IPS-15b (cell line): ENCODE data around the gene PPAT.

Experiments used
- H3K27me3 ChIP-seq: one replicate; pipeline ENCODE4 v1.6.1; 2013; ENCODE audit warnings: low read length; ENCODE audit not compliant: control insufficient read depth, insufficient read depth
- H3K36me3 ChIP-seq: one replicate; pipeline ENCODE4 v1.6.1; 2013; ENCODE audit warnings: low read length; ENCODE audit not compliant: control insufficient read depth, insufficient read depth
- H3K4me1 ChIP-seq: one replicate; pipeline ENCODE4 v1.6.1; 2013; ENCODE audit warnings: mild to moderate bottlenecking, low read length; ENCODE audit not compliant: control insufficient read depth, insufficient read depth
- H3K4me3 ChIP-seq: one replicate; pipeline ENCODE4 v1.5.1; 2013; ENCODE audit warnings: low read depth, low read length
- H3K9ac ChIP-seq: one replicate; pipeline ENCODE4 v1.6.1; 2013; ENCODE audit warnings: low read depth, mild to moderate bottlenecking, low read length
- H3K9me3 ChIP-seq: one replicate; pipeline ENCODE4 v1.6.1; 2013; ENCODE audit warnings: mild to moderate bottlenecking, low read length; ENCODE audit not compliant: control insufficient read depth, insufficient read depth

PPAT gene

DNA sequence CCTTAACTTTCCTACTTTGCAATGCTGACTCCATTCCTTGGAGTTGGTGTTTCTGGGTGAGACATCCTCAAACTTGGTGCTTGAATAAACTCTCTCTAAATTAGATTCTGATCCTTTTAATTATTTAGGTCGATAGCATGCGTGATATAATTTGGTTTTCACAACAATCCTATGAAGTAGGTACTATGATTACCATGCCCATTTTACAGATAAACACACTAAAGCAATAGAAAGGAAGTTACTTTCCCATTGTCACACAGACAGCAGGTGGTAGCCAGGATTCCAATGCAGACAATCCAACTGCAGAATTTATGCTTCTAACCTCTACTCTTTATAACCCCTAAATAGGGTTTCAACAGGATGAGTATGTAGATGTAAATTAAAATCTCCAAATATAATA is 26.4 kb downstream of the PPAT start:
- Histone ChIP-seq H3K9ac (no peak overlapping the region), H3K4me3 (no peak overlapping the region), H3K27me3 (no peaks in the 10 kb centered on the region), H3K36me3 (peaks cover 10% of the 10 kb centered on the region), H3K9me3 (no peaks in the 10 kb centered on the region), H3K4me1 (peaks cover 18% of the 10 kb centered on the region)

GRCh38 chr4:56406151-56406550 is 29.3 kb downstream of the PPAT start:
- H3K9ac ChIP-seq = no peak overlapping the region
- H3K4me3 ChIP-seq = no peak overlapping the region
- no peaks in the 10 kb centered on the region for H3K27me3 ChIP-seq
- no peaks in the 10 kb centered on the region for H3K9me3 ChIP-seq
- H3K4me1 ChIP-seq = peaks cover 14% of the 10 kb centered on the region
- peaks cover 13% of the 10 kb centered on the region for H3K36me3 ChIP-seq

DNA sequence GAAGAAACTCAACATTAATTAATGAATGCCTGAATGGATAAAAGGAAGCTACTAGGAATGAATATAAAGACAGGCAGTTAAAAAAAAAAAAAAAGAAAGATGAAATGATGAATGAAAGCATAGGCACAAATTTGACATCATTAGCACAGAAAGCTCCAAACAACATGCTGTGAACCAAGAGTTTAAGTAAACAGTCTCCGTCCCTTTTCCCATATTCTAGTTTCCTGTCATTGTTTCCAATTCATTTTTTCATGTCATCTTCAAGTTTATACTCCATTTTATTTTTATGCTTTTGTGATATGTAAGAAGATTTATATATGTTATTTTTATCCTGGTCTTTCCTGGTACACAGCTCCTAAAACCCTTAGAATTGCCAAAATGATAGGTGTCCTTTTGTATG is 30.4 kb downstream of the PPAT start:
- Histone ChIP-seq H3K27me3 (no peaks in the 10 kb centered on the region), H3K4me1 (peaks cover 21% of the 10 kb centered on the region), H3K9me3 (no peaks in the 10 kb centered on the region), H3K9ac (no peak overlapping the region), H3K4me3 (no peak overlapping the region), H3K36me3 (peaks cover 13% of the 10 kb centered on the region)

DNA sequence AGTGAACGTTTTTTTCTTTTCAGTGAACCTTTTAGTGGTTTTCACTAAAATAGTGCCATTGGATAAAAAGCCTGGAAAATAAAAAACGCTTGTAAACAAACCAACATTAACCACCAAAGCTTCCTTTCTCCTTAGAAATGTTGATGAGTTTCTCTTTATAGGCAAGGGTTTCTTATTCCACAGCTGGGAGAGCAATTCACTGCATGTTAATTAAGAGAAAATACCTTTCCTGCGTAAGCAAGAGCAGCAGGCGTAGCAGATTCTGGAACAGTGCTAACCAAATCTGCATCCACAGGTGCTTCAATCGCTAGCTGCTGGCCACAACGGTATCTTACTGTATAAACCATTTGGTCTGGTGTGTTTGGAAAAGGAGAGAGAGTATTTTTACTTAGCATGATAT is 34.9 kb downstream of the PPAT start:
- Histone ChIP-seq H3K4me3 (no peak overlapping the region), H3K36me3 (peaks cover 3% of the 10 kb centered on the region), H3K27me3 (no peaks in the 10 kb centered on the region), H3K9ac (no peak overlapping the region), H3K9me3 (no peaks in the 10 kb centered on the region), H3K4me1 (peaks cover 10% of the 10 kb centered on the region)

GRCh38 chr4:56391270-56391669 is 44.1 kb downstream of the PPAT start:
- peaks cover 3% of the 10 kb centered on the region for H3K4me1 ChIP-seq
- H3K4me3 ChIP-seq = no peak overlapping the region
- no peaks in the 10 kb centered on the region for H3K9me3 ChIP-seq
- no peaks in the 10 kb centered on the region for H3K27me3 ChIP-seq
- no peaks in the 10 kb centered on the region for H3K36me3 ChIP-seq
- no peak overlapping the region for H3K9ac ChIP-seq

- no peak overlapping the region for H3K9ac ChIP-seq
- H3K27me3 ChIP-seq = no peaks in the 10 kb centered on the region
- H3K36me3 ChIP-seq = no peaks in the 10 kb centered on the region
- H3K9me3 ChIP-seq = no peaks in the 10 kb centered on the region
- peaks cover 3% of the 10 kb centered on the region for H3K4me1 ChIP-seq
- no peak overlapping the region for H3K4me3 ChIP-seq
Observed at GRCh38 chr4:56389558-56389957, 45.9 kb downstream of the PPAT start.

DNA sequence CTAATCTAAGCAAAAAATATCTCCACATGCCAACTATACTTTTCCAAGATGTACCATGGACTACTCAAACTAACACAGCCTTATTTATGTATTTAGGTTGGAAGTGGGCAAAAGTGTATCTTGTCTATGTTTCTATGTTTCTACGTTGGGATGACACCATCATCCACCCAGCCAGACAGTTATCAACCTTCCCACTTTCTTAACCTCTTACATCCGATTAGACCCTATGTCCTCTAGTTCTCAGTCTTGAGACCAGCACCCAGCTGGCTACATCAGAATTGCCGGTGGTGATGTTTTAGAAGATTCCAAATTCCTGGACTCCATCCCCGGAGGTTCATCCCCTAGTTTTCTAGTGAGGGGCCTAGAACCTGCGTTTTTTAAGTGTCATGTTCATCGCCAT is 47.1 kb downstream of the PPAT start:
- Histone ChIP-seq H3K9ac (peak overlapping the region; percentile 94), H3K4me1 (peaks cover 3% of the 10 kb centered on the region), H3K36me3 (no peaks in the 10 kb centered on the region), H3K4me3 (peak overlapping the region; percentile 94), H3K9me3 (no peaks in the 10 kb centered on the region), H3K27me3 (no peaks in the 10 kb centered on the region)

DNA sequence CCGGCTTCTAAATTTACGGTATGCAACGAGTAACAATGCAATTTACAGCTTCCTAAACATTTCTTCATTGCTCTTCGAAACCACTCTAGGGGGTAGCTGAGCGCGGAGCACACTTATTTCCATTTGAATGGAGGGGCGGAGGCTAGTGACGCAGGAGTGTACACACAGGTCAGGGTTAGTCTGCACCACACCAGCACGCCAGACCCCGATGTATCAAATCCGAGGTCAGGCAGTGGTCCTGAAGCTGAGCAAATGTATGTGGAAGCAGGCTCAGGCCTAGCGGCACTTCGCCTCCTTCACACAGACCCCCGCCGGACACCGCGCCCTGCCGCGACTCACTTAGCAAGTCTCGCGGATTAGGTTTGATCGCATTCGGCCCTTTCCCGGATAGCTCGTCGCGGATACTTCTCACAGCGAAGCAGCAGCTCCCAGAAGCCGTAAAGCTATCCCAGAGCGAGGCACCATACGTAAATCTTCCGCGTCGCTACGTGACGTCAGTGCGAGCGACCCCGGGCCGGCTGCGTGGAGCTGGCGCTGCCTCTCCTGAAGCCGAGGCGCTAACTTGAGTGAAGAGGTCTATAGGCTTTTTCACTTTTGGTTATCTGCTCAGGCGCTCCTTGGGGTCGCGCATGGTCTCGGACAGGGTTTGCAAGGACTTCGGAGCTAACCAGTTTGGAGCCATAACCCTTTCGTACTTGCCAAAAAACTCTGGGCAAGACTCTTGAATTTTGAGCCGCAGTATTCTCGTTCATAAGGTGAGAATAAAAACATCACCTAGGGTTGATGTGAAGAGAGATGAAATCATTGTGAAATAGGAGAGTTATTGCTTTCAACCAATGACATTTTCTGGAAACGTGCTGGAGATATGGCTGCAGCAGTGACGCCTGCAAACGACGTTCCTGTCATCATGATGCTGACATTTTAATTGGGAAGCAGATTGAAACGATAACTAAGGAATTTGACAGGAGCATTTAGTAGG is 48.1 kb downstream of the PPAT start, which contains the start of gene AASDH:
Gene AASDH (minus strand): TSS at position 469 of the 979 bp plus-strand sequence. CDS start 3,192 bp downstream, outside the sequence.
- Histone ChIP-seq H3K4me1 (peaks cover 3% of the 10 kb centered on the region), H3K36me3 (no peaks in the 10 kb centered on the region), H3K9ac (peak within 1 kb of the TSS; percentile 94)

DNA sequence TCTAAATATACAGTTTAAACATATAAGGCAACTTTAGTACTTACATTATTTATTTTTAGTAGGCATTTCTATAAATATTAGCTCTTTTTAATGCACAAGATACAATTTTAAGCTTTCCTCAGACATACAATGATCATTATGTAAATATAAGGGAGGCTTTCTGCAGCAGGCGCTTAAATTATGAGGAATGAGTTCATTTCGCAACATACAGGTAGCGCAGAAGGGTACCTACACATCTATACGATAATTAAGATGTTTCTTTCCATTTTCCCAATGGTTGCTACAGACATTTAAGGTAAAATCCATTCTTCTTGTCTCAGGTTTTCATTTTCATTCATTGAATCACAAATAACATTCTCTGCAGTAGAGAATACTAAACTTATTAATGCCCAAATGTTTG is 49.3 kb downstream of the PPAT start:
- Histone ChIP-seq H3K4me1 (peaks cover 3% of the 10 kb centered on the region), H3K27me3 (no peaks in the 10 kb centered on the region), H3K9ac (no peak overlapping the region), H3K9me3 (no peaks in the 10 kb centered on the region), H3K36me3 (no peaks in the 10 kb centered on the region), H3K4me3 (peak overlapping the region; percentile 20)

More for the DNA sequence above, 48.1 kb downstream of the PPAT start, which contains the start of gene AASDH:
- Histone ChIP-seq H3K9me3 (no peaks in the 10 kb centered on the region), H3K4me3 (peak within 1 kb of the TSS; percentile 94), H3K27me3 (no peaks in the 10 kb centered on the region)

DNA sequence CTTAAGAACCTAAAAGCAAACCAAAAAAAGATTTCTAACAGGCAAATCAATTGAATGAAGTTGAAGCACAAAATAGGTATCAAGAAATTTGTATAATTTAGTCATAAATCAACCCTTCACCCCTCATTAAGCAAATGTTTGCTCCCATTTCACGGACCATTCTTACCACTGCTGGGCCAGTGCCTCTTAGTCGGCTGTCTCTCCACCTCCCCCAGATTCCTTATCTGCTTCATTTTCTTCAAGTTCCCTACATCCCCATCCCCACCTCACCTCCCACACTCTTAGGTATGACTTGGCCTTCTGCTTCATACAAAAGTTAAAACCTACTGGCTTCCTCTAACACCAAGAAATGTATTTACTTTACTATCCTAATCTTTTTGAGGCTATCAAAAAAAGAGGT is 60.0 kb downstream of the PPAT start:
- no peak overlapping the region for H3K4me3 ChIP-seq
- H3K27me3 ChIP-seq = no peaks in the 10 kb centered on the region
- no peak overlapping the region for H3K9ac ChIP-seq
- H3K36me3 ChIP-seq = no peaks in the 10 kb centered on the region
- H3K9me3 ChIP-seq = no peaks in the 10 kb centered on the region
- no peaks in the 10 kb centered on the region for H3K4me1 ChIP-seq

- H3K27me3 ChIP-seq = no peaks in the 10 kb centered on the region
- no peak overlapping the region for H3K9ac ChIP-seq
- H3K36me3 ChIP-seq = no peaks in the 10 kb centered on the region
- no peaks in the 10 kb centered on the region for H3K9me3 ChIP-seq
- no peak overlapping the region for H3K4me3 ChIP-seq
- H3K4me1 ChIP-seq = no peaks in the 10 kb centered on the region
Observed at GRCh38 chr4:56374956-56375355, 60.5 kb downstream of the PPAT start.

- Histone ChIP-seq H3K9me3 (no peaks in the 10 kb centered on the region), H3K4me1 (no peaks in the 10 kb centered on the region), H3K9ac (no peak overlapping the region), H3K4me3 (no peak overlapping the region), H3K36me3 (no peaks in the 10 kb centered on the region), H3K27me3 (no peaks in the 10 kb centered on the region)
Observed at GRCh38 chr4:56372774-56373173, 62.6 kb downstream of the PPAT start.
